Transverse colon (tissue), 4 donors: ENCODE results near the gene SLC40A1. TPM values are rescaled to one million over a fixed set of nuclear protein-coding genes. Genes with fewer than 3 reads are reported as not detected.
A peak's percentile ranks its signal among the peaks of the same experiment; 100 is the strongest.

Source experiments
- DNase-seq: peaks from one replicate; pipeline ENCODE4 v3.0.0-alpha.2; 2019
- H3K27ac ChIP-seq, 4 donors: fragments of 200-600 bp; sonication (generic); 2 replicates each; pipeline ENCODE4 v1.5.1; 2016 to 2018; ENCODE audit warnings: inconsistent platforms in 4 of 4
- H3K27me3 ChIP-seq: fragments of 200-600 bp; sonication (generic); 2 replicates; pipeline ENCODE4 v1.5.1; 2017; ENCODE audit warnings: inconsistent platforms
- H3K36me3 ChIP-seq, 4 donors: fragments of 200-600 bp; sonication (generic); 2 replicates each; pipeline ENCODE4 v1.5.1; 2017 to 2019; ENCODE audit warnings: inconsistent platforms in 4 of 4
- H3K4me1 ChIP-seq, 4 donors: fragments of 200-600 bp; sonication (generic); 2 replicates each; pipeline ENCODE4 v1.5.1; 2017 to 2020; ENCODE audit warnings: inconsistent platforms in 4 of 4
- H3K4me3 ChIP-seq, 4 donors: fragments of 200-600 bp; sonication (generic); 1 replicate in 1 of 4; 2 replicates in 3 of 4; pipeline versions ENCODE4 v1.5.1 to v1.6.1; 2017 to 2019; ENCODE audit warnings: inconsistent platforms in 4 of 4
- H3K9me3 ChIP-seq, 2 donors: fragments of 200-600 bp; sonication (generic); 2 replicates each; pipeline ENCODE4 v1.5.1; 2017 to 2019; ENCODE audit warnings: inconsistent platforms in 2 of 2
- CTCF ChIP-seq, 5 experiments: fragments of 200-600 bp in 3 of 5; fragments of 450-650 bp in 2 of 5; sonication (generic) in 3 of 5; IDR thresholded peaks; 1 replicate in 2 of 5; 2 replicates in 3 of 5; pipeline ENCODE4 v1.5.1; 2016 to 2017; ENCODE audit warnings: antibody characterized with exemption in 5 of 5, inconsistent platforms in 3 of 5, mild to moderate bottlenecking in 2 of 5, moderate library complexity in 1 of 5
- EP300 ChIP-seq: sonication (generic); formaldehyde crosslinking; IDR thresholded peaks from one replicate; pipeline ENCODE4 v1.6.1; 2017; ENCODE audit warnings: antibody characterized with exemption, low read depth
- POLR2A ChIP-seq: fragments of 450-650 bp; IDR thresholded peaks from one replicate; pipeline ENCODE4 v1.6.1; 2016; ENCODE audit warnings: antibody characterized with exemption, mild to moderate bottlenecking, moderate library complexity
- POLR2AphosphoS5 ChIP-seq, 3 donors: sonication (generic); formaldehyde crosslinking; IDR thresholded peaks; one replicate each; pipeline ENCODE4 v1.6.1; 2016; ENCODE audit warnings: antibody characterized with exemption in 3 of 3
- WGBS, 2 donors: methylation state at CpG; one replicate each; pipeline ENCODE4 v1.1.5; 2018; ENCODE audit warnings: low coverage in 1 of 2; 5-methylcytosine and 5-hydroxymethylcytosine counted together
- in situ Hi-C, 4 donors: fragments of 200-750 bp; cut with MboI; loops; one replicate each; pipeline versions ENCODE4 v1.15.0 to v1.15.1; 2017; ENCODE audit warnings: low sequenced_read_pairs in 3 of 4, low pct_ligation_motif_present in 1 of 4, low pct_unique_long_range_greater_than_20kb in 1 of 4
- intact Hi-C: fragments of 100-400 bp; cut with DNase I; formaldehyde crosslinking; loops from one replicate; pipeline ENCODE4 v1.15.1; 2023; ENCODE audit warnings: low total_unique reads
- total RNA-seq, 4 donors: library from RNA; depleted of rRNA; stranded (reverse); fragments of >200 nt; gene quantifications; one replicate each; pipeline ENCODE4 v1.1.0, GENCODE V29; 2016

The SLC40A1 gene
- total RNA-seq, 4 donors from 2014 or later: 26.3 to 345 (median 186) TPM

- TF ChIP-seq EP300 (no peak), POLR2A (no peak), CTCF (IDR thresholded peaks at IDR 0.05) (no peak), POLR2AphosphoS5 (IDR thresholded peaks at IDR 0.05) (no peak)
- in situ Hi-C loops: no loop called here
- Histone ChIP-seq H3K27me3 (no peaks in the 10 kb centered on the region), H3K9me3 (no peaks in the 10 kb centered on the region), H3K4me1 (peaks cover 0 to 23% (median 8%) of the 10 kb centered on the region in 4 donors), H3K36me3 (no peaks in the 10 kb centered on the region), H3K4me3 (no peak overlapping the region), H3K27ac (no peak overlapping the region)
- DNase-seq: no peak
- intact Hi-C loops: no loop called here
- WGBS, 2 donors: 91 to 100% methylated on average over 1 of the region's 1 CpG
Measured at GRCh38 chr2:189540551-189540950, 40.0 kb downstream of the SLC40A1 start.

GRCh38 chr2:189538402-189538801, 42.2 kb downstream of the SLC40A1 start:
- no peak for DNase-seq
- no peak overlapping the region for H3K27ac ChIP-seq

GRCh38 chr2:189536830-189537229, 43.8 kb downstream of the SLC40A1 start:
- Histone ChIP-seq H3K9me3 (no peaks in the 10 kb centered on the region), H3K4me3 (no peak overlapping the region), H3K27ac (no peak overlapping the region), H3K27me3 (no peaks in the 10 kb centered on the region), H3K4me1 (peaks cover 0 to 36% (median 4%) of the 10 kb centered on the region in 4 donors), H3K36me3 (no peaks in the 10 kb centered on the region)
- WGBS, 2 donors: 79 to 81% methylated on average over 3 of the region's 3 CpGs
- intact Hi-C loops (no loop called here), in situ Hi-C loops (no loop called here)
- no peak for TF ChIP-seq EP300
- no peak for TF ChIP-seq CTCF (IDR thresholded peaks at IDR 0.05)
- no peak for TF ChIP-seq POLR2AphosphoS5 (IDR thresholded peaks at IDR 0.05)
- no peak for TF ChIP-seq POLR2A
- no peak for DNase-seq

More at GRCh38 chr2:189538402-189538801, 42.2 kb downstream of the SLC40A1 start:
- Histone ChIP-seq H3K9me3 (no peaks in the 10 kb centered on the region), H3K36me3 (no peaks in the 10 kb centered on the region), H3K4me1 (peaks cover 0 to 36% (median 8%) of the 10 kb centered on the region in 4 donors), H3K27me3 (no peaks in the 10 kb centered on the region), H3K4me3 (no peak overlapping the region)
- TF ChIP-seq POLR2AphosphoS5 (IDR thresholded peaks at IDR 0.05) (no peak), EP300 (no peak), CTCF (IDR thresholded peaks at IDR 0.05) (no peak), POLR2A (no peak)
- intact Hi-C loops (no loop called here), in situ Hi-C loops (no loop called here)
- 69 to 80% methylated on average over 1 of the region's 1 CpG for WGBS, 2 donors

- 41% methylated on average over 1 of the region's 1 CpG; no CpG with 5 or more reads in 1 of the 2 donors for WGBS, 2 donors
- no peak overlapping the region for H3K4me3 ChIP-seq
- intact Hi-C loops (no loop called here), in situ Hi-C loops (no loop called here)
- peak overlapping the region; percentile 23 to 47 (median 26) for H3K27ac ChIP-seq
- no peaks in the 10 kb centered on the region for H3K36me3 ChIP-seq
- DNase-seq: no peak
- H3K4me1 ChIP-seq: peaks cover 0 to 27% (median 0%) of the 10 kb centered on the region in 4 donors
- no peaks in the 10 kb centered on the region for H3K9me3 ChIP-seq
- no peaks in the 10 kb centered on the region for H3K27me3 ChIP-seq
- TF ChIP-seq CTCF (IDR thresholded peaks at IDR 0.05) (no peak), EP300 (no peak), POLR2AphosphoS5 (IDR thresholded peaks at IDR 0.05) (no peak), POLR2A (no peak)
Measured at GRCh38 chr2:189534854-189535832, 45.4 kb downstream of the SLC40A1 start.
